IMR-90 (cell line): ENCODE measurements around the gene RFC2. TPM values are rescaled to one million over a fixed set of nuclear protein-coding genes. Genes with fewer than 3 reads are reported as not detected.

Experiments
- ATAC-seq: fragments of 200-7000 bp; cut with Tn5 transposase; 2 replicates; pipeline ENCODE4 v1.9.1; 2020; ENCODE audit warnings: low read depth, mild to moderate bottlenecking, moderate library complexity
- BruUV-seq: library from RNA; stranded (reverse); fragments of 400-500 nt; replicated peaks from 2 replicates; lab custom pipeline; 2021; lab: Mats Ljungman, UMichigan
- CTCF ChIA-PET: fragments of 300-600 bp; formaldehyde crosslinking; extraction: SDS; loops from one replicate; lab custom pipeline; 2021; ENCODE audit warnings: antibody characterized with exemption; lab: Yijun Ruan, JAX
- POLR2A ChIA-PET: fragments of 300-600 bp; sonication (Branson Sonifier 250); formaldehyde crosslinking; loops from one replicate; lab custom pipeline; 2022; ENCODE audit warnings: antibody characterized with exemption; ENCODE audit not compliant: unreplicated experiment; lab: Charles Lee
- DNase-seq: peaks from one replicate; pipeline ENCODE4 v3.0.0; 2013
- H2AFZ ChIP-seq: replicated peaks from 2 replicates; pipeline ENCODE3; 2013; ENCODE audit warnings: low read length, mild to moderate bottlenecking; ENCODE audit not compliant: poor library complexity
- H2AK5ac ChIP-seq: 2 replicates; pipeline ENCODE4 v1.6.1; 2013; ENCODE audit warnings: low read depth, low read length, inconsistent platforms
- H2AK9ac ChIP-seq: replicated peaks from 2 replicates; pipeline ENCODE3; 2013; ENCODE audit warnings: mild to moderate bottlenecking, low read depth, low read length, moderate library complexity; ENCODE audit not compliant: poor library complexity
- H2BK120ac ChIP-seq: 2 replicates; pipeline ENCODE4 v1.6.1; 2013; ENCODE audit warnings: low read depth, low read length, inconsistent platforms
- H2BK15ac ChIP-seq: 3 replicates; pipeline ENCODE4 v1.6.1; 2013; ENCODE audit warnings: low read depth, low read length, inconsistent platforms
- H2BK20ac ChIP-seq: 2 replicates; pipeline ENCODE4 v1.6.1; 2013; ENCODE audit warnings: low read depth, mild to moderate bottlenecking, inconsistent platforms, low read length, moderate library complexity
- H2BK5ac ChIP-seq: 2 replicates; pipeline ENCODE4 v1.6.1; 2013; ENCODE audit warnings: mild to moderate bottlenecking, low read depth, low read length, inconsistent platforms; ENCODE audit not compliant: poor library complexity, severe bottlenecking
- H3K14ac ChIP-seq: replicated peaks from 2 replicates; pipeline ENCODE4 v1.6.1; 2013; ENCODE audit warnings: low read depth, low read length, inconsistent platforms
- H3K18ac ChIP-seq: 2 replicates; pipeline ENCODE4 v1.6.1; 2013; ENCODE audit warnings: low read depth, low read length, control low read depth
- H3K23ac ChIP-seq: 2 replicates; pipeline ENCODE4 v1.6.1; 2013; ENCODE audit warnings: low read depth, low read length, inconsistent platforms
- H3K27ac ChIP-seq: 2 replicates; pipeline ENCODE4 v1.5.1; 2013; ENCODE audit warnings: mild to moderate bottlenecking, control low read depth, low read length; ENCODE audit not compliant: insufficient read depth
- H3K27me3 ChIP-seq: 2 replicates; pipeline ENCODE4 v1.6.1; 2013; ENCODE audit warnings: low read length; ENCODE audit not compliant: control insufficient read depth, insufficient read depth
- H3K36me3 ChIP-seq: 2 replicates; pipeline ENCODE4 v1.6.1; 2013; ENCODE audit warnings: low read length, mixed read lengths; ENCODE audit not compliant: control insufficient read depth, insufficient read depth
- H3K4ac ChIP-seq: 2 replicates; pipeline ENCODE4 v1.6.1; 2013; ENCODE audit warnings: low read depth, low read length, inconsistent platforms
- H3K4me1 ChIP-seq: 2 replicates; pipeline ENCODE4 v1.6.1; 2013; ENCODE audit warnings: low read length, mixed read lengths; ENCODE audit not compliant: control insufficient read depth, insufficient read depth
- H3K4me2 ChIP-seq: 2 replicates; pipeline ENCODE4 v1.6.1; 2013; ENCODE audit warnings: low read depth, mild to moderate bottlenecking, control low read depth, low read length, moderate library complexity
- H3K4me3 ChIP-seq: 2 replicates; pipeline ENCODE4 v1.5.1; 2013; ENCODE audit warnings: low read depth, mild to moderate bottlenecking, control low read depth, low read length, moderate library complexity; ENCODE audit not compliant: insufficient read depth
- H3K56ac ChIP-seq: 2 replicates; pipeline ENCODE4 v1.6.1; 2013; ENCODE audit warnings: low read length, inconsistent platforms; ENCODE audit not compliant: insufficient read depth; ENCODE audit errors: extremely low read depth
- H3K79me1 ChIP-seq, 2 experiments: 2 replicates each; pipeline ENCODE4 v1.6.1; 2013; ENCODE audit warnings: low read length in 2 of 2, inconsistent platforms in 1 of 2, low read depth in 1 of 2
- H3K9ac ChIP-seq: 2 replicates; pipeline ENCODE4 v1.6.1; 2013; ENCODE audit warnings: low read depth, low read length, control low read depth
- H3K9me1 ChIP-seq: 2 replicates; pipeline ENCODE4 v1.6.1; 2013; ENCODE audit warnings: low read length, inconsistent platforms; ENCODE audit not compliant: insufficient read depth
- H3K9me3 ChIP-seq: 2 replicates; pipeline ENCODE4 v1.6.1; 2013; ENCODE audit warnings: low read length; ENCODE audit not compliant: control insufficient read depth, insufficient read depth
- H4K20me1 ChIP-seq: 2 replicates; pipeline ENCODE4 v1.6.1; 2013; ENCODE audit warnings: low read length, inconsistent platforms; ENCODE audit not compliant: insufficient read depth
- H4K5ac ChIP-seq: 2 replicates; pipeline ENCODE4 v1.6.1; 2013; ENCODE audit warnings: mild to moderate bottlenecking, low read depth, low read length, control low read depth
- H4K8ac ChIP-seq, 2 experiments: 2 replicates each; pipeline ENCODE4 v1.6.1; 2013; ENCODE audit warnings: low read depth in 2 of 2, low read length in 2 of 2, control low read depth in 1 of 2, inconsistent platforms in 1 of 2
- H4K91ac ChIP-seq: 2 replicates; pipeline ENCODE4 v1.6.1; 2013; ENCODE audit warnings: low read depth, low read length, inconsistent platforms; ENCODE audit not compliant: insufficient read depth
- CEBPB ChIP-seq: IDR thresholded peaks from 2 replicates; pipeline ENCODE4 v1.6.1; 2012; ENCODE audit warnings: low read depth, low read length, improper control_type of control experiment
- CHD1 ChIP-seq: IDR thresholded peaks from 2 replicates; pipeline ENCODE4 v1.6.1; 2012; ENCODE audit warnings: low read depth, low read length, improper control_type of control experiment
- FOS ChIP-seq: fragments of 150-350 bp; IDR thresholded peaks from 2 replicates; pipeline ENCODE4 v1.6.1; 2016; ENCODE audit warnings: low read depth, low read length
- RAD21 ChIP-seq: IDR thresholded peaks from 2 replicates; pipeline ENCODE4 v1.6.1; 2012; ENCODE audit warnings: low read length, improper control_type of control experiment
- WGBS, 2 experiments: methylation state at CpG; one replicate each; pipeline versions ENCODE4 v1.1.5 to v1.1.7; 2013; ENCODE audit warnings: missing lambda C conversion rate in 2 of 2; ENCODE audit not compliant: insufficient read length in 1 of 2; ENCODE audit errors: extremely low coverage in 2 of 2; 5-methylcytosine and 5-hydroxymethylcytosine counted together
- dilution Hi-C: fragments of 300-500 bp; cut with HindIII; formaldehyde crosslinking; loops from one replicate; pipeline ENCODE4 v1.14.3; 2018; ENCODE audit warnings: low sequenced_read_pairs; ENCODE audit not compliant: unreplicated experiment
- in situ Hi-C: fragments of 300-500 bp; cut with MboI; formaldehyde crosslinking; loops from 3 replicates; pipeline ENCODE4 v1.14.3; 2019; ENCODE audit warnings: low sequenced_read_pairs, inconsistent platforms, mixed read lengths
- intact Hi-C: fragments of 100-400 bp; cut with micrococcal nuclease; formaldehyde crosslinking; loops from 2 replicates; pipeline ENCODE4 v1.10.0; 2022
- polyA plus RNA-seq, 3 experiments: library from polyadenylated mRNA; depleted of rRNA; stranded (reverse); fragments of >200 nt; gene quantifications; 2 replicates each; pipeline ENCODE4 v1.2.3, GENCODE V29; 2012; ENCODE audit warnings: low replicate concordance in 1 of 3
- total RNA-seq: library from RNA; depleted of rRNA; stranded (reverse); fragments of >200 nt; gene quantifications from 2 replicates; pipeline ENCODE4 v1.2.3, GENCODE V29; 2012

Gene RFC2
- total and polyA plus RNA-seq, 2 of the 4 experiments (the other 2 are of a cell fraction): 25.2 to 37.8 TPM

DNA sequence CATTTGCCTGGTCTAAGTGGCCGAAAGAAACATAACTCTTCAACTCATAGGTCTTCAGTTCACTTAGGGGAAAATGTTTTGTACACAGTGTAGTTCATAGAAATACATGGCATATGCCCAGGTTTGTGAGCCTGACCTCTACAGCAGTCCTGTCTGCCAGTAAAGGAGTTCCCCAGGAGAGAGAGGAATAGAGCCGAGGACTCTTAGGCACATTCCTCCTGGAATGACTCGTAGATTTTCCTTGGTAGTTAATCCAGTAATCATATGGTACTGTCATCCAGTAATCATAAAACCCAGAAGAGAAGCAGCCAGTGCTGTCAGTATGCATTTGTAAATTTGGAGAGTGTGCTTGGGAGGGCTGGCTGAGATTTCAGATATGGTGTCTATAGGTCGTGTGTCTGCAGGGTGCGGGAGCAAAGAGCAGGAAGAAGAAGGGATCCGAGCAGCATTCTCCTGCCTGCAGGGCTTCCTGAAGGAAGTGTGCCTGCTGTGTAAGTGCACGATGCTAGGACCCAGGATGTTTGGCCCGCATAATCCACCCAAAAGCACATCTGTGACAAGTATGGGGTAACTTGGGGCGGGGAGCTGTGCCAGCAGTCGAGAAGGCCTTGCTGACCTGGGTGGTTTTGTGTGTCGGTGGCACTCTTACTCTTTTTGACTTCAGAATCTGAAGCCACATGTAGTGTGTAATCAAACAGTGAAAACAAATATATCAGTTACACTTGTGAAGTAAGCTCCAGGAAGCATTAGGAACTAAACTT is 66.1 kb downstream of the RFC2 start:
- dilution Hi-C loops: no loop called here
- Histone ChIP-seq H3K18ac (no peak overlapping the region), H3K36me3 (peaks cover 41% of the 10 kb centered on the region)

More for the DNA sequence above, 66.1 kb downstream of the RFC2 start:
- Histone ChIP-seq H3K27ac (no peak overlapping the region; the same call in 1 of the 2 replicates), H3K14ac (no peak overlapping the region), H2AFZ (no peak overlapping the region), H3K4me2 (no peak overlapping the region), H3K9ac (no peak overlapping the region), H2BK15ac (no peak overlapping the region), H2AK9ac (no peak overlapping the region), H3K56ac (no peak overlapping the region), H4K5ac (no peak overlapping the region), H3K79me1 (peaks cover 18 to 72% of the 10 kb centered on the region in 2 experiments), H3K9me3 (no peaks in the 10 kb centered on the region), H3K9me1 (peaks cover 19% of the 10 kb centered on the region), H2BK20ac (no peak overlapping the region), H4K91ac (no peak overlapping the region), H3K27me3 (no peaks in the 10 kb centered on the region), H2BK120ac (no peak overlapping the region), H3K4me1 (peaks cover 14% of the 10 kb centered on the region), H3K4ac (no peak overlapping the region), H2AK5ac (no peak overlapping the region), H2BK5ac (peak overlapping the region; percentile 5), H3K23ac (0 out of 2 replicates have a peak overlapping the region, but pooled peaks have one; percentile 34), H3K4me3 (no peak overlapping the region), H4K8ac (no peak overlapping the region), H4K20me1 (peaks cover 86% of the 10 kb centered on the region)
- BruUV-seq: no TSS peak
- DNase-seq: peak; percentile 69
- TF ChIP-seq RAD21: no peak
- no peak for TF ChIP-seq CEBPB
- no peak for TF ChIP-seq CHD1
- TF ChIP-seq FOS: no peak
- ChIA-PET CTCF (no interaction called here), POLR2A (no interaction called here)
- intact Hi-C loops (no loop called here), in situ Hi-C loops (no loop called here)
- ATAC-seq: peak; percentile 86
- WGBS, 2 experiments: 92% methylated on average over 2 of the region's 11 CpGs; no CpG with 5 or more reads in 1 of the 2 experiments
